NK-92 (cell line): ENCODE results near the gene TENT5A.
"Not testable (repeated sequence)": the region's sequence is repeated elsewhere in the genome, so short reads cannot be mapped to it uniquely, and the experiment has no call there.

Experiments
- DNase-seq: peaks from one replicate; lab custom pipeline; 2025; ENCODE audit not compliant: unreplicated experiment; lab: John Stamatoyannopoulos, UW

TENT5A gene

DNA sequence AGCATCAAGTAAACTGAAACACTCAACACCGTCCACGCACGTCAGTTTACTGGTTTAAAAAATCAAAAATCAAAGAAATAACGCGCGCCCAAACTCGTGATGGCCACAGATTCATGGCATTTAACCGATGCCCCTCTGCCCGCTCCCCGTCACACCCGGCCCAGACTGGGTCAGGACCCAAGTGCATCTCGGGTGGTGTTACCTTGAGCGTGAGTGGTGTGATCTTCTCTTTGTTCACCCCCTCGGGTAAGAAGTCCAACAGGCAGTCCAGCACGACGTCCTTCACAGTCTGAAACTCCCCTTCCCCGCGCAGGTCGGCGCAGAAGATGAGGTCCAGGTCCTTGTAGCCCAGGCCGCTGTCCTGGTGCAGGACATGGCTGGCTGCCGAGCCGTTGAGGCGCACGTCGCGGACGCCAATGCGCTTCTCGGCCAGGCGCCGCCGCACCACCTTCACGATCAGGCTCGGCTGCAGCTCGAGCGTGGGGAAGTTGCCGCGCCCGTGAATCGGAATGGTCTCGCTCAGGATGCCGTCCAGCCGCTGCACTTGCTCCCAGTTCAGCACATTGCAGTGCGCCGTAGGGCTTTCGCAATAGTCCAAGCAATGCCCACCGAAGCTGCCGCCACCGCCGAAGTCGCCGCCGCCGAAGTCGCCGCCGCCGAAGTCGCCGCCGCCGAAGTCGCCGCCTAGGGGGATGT is 945 bp downstream of the TENT5A start:
- DNase-seq = no peak

DNA sequence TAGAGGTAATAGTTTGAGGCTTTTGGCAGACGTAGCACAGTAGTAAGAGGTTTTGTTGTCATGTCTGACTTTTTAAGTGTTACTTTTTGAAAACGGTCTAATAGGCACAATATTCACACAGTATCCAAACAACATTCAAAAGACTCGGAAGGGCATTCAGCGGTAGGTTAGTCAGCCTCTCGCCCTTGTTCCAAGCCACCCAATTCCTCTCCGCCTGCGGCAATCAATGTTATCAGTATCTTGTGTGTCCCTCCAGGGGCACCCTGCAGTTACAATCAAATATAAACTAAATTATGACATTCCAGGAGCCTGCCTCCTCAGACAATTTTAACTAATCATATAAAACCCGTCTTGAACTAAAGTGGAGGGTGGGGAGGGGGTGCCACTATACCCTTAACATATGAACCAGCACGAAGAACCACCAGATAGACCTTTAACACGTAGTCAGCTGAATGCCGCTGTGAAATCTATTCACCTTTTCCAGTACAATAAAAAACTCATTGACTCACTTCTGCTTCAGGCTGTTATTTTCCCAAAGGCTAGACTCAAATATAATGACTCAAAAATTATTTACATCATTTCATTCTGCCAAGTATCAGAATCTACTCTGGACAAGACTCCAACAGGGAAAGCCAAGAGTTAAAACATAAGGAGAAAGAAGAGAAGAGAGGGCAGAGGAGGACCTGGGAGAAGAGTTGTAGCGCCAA is 1.6 kb downstream of the TENT5A start:
- DNase-seq = no peak

DNA sequence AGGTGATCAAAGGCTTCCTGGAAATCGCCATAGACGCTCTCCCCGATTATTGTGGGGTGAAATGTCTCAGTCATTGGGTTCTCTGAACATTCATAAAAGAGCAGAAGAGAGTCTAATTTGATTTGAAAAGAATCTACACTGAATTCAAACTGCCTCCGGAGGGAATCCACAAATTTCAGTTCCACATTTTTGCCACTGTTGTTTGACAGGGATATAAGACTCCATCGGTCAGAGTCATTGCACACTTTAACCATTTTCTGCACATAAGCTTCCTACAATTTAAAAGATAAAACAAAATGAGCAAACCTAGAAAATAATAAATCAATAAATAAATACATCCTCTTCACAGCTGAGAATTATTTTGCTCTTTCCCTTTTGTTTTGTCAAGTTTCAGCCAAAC is 2.3 kb downstream of the TENT5A start:
- DNase-seq = no peak

DNA sequence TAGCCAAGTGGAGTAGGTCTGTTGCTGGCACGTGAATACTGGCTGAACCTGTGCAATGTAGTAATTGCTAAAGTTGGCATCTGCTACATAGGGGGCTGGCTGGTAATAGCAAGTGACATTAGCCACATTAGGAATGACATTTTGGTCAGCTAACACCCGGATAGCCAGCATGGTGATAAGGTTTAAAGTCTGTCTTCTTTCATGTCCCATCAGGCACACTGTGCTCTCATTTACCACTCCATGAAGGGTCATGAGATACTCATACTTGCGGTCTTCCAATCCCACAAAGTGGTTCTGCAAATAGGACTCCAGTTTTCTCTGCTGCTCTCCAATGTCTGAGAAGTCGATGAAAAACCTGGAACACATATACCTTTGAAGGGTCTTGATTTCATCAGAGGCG is 2.8 kb downstream of the TENT5A start:
- no peak for DNase-seq

DNA sequence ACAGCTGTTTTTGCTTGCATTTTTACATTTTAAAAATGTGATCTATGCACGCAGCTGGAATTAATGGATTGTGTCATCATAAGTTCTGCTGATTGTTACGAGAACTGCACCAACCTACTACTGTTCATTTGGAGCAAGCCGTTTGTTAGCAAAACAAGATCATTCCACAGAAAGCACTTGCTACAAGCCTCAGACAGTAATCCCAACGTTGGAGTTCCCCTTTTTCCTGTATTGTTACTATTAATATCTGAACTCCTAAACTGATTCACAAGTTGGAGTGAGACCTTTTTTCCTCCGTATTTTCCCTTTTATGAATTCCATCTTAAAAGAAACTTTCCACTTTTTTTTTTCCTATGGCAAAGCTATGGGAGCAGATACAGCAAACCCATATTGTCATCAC is 3.5 kb downstream of the TENT5A start:
- DNase-seq = no peak

DNA sequence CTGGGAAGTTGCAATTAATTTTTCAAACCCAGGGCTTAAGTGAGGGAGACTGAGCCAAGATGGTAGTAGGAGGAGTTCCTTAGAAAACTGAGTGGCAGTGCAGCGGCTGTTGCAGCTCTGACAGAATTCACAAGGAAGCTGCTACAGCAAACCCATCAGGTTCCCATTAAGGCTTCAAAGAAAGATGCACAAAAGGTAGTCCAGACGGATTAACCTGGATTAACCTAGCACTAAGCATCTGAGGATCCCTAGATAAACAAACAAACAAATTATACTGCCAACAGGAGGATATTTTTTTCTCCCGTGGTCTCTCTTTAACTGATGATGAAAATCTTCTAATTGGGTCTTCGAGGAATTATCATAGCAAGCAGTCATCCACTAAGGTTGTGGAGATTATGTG is 5.2 kb downstream of the TENT5A start:
- DNase-seq = no peak

DNA sequence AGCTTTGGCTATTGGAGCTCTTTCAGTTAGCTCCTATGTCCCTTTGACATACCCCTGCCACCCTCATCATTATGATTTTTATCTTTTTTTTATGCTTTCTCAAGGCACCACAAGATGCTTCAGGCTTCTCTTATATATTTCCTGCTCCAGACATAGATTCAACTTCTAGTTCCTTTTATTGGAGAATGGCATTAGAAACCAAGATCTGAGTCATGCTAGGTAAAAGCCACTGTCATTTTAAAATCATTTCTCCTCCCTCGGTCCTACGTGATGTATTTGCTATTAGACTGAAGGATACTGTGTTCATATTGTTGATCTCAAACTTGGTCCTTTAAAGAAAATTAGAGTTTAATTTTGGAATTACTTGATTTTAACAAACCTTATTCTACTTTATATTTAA is 8.3 kb downstream of the TENT5A start:
- no peak for DNase-seq

DNA sequence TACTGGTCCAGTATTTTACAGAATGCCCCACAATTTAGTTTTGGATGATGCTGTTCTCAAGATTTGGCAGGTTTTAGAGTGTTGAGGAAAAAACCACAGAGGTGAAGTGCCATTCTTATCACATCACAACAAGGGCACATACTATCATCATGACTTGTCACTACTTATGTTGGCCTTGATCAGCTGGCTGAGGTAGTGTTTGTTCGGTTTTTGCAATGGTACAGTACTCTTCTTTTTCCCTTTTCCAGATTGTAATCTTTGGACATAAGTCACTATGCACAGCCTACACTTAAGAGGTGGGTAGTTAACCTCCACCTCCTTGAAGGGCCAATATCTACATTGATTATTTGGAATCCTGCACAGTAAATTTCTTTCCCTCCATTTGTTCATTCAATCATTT is 8.8 kb downstream of the TENT5A start:
- DNase-seq = no peak

DNA sequence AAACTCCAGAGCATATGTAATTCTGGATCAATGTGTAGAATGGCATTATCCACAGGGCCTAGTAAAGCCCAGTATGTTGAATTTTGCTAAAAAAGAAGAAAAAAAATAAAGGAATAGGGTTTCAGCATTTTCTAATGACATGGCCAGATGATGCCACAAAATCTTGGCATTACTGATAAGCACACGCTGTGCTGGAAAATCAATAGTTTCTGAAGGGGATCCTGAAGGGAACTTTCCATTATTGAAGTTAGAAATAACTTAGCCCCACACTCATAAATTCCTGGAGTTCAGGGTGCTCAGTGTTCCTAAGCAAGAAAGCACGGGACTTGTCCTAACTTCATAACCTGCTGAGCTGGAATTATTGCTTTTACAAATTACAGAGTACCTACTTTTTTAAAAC is 10.8 kb downstream of the TENT5A start:
- no peak for DNase-seq

DNA sequence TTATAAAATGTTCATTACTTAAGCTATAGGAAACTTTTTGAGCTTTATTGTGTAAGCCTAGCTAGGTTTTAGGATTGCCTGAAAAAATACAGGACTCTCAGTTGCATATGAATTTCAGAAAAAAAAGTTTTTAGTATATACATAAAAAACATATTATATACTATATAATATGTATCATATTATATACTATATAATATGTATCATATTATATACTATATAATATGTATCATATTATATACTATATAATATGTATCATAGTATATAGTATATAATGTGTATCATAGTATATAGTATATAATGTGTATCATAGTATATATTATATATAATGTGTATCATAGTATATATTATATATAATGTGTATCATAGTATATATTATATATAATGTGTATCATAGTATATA is 11.9 kb downstream of the TENT5A start:
- DNase-seq = not testable (repeated sequence)

DNA sequence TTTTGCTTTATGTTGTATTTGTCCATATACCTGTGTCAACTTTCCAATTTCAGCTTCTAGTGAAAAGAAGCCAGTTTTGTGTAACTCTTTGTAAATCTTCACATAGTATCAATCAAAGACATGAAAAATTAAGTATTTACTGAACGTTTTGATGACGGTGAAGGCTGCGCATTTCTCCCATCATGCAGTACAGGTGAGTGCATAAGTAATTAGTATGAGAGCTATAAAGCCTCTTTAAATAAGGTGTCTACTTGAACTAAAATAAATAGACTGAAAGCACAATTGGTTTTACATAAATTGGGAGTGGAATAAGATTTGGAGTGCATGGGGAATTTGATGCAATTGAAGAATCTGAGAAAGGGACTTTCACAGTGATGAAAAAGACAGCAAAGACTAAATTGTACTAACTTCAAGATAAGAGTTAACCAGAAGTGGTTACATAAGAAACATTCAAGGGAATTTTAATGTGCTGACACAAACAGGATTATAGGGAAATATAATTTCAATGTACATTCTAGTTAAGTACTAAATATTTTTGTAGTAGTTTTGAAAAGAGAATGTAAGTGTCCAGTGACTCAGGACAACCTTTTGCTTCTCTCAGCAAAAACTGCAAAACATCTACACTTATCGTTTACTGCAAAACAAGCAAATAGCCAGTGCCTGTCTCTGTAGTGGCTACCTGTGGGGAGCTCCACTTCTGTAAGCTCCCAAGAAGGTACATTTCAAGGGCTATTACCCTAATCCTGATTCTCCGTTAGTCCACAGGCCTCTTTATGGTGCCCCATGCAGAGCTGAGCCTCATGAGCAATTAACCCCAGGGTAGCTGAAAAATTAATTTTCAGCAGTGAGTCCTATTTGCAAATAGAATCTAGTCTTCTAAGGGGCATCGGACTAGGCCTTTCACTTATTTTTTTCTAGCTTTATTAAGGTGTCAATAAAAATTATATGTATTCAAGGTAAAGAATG is 13.0 kb downstream of the TENT5A start:
- no peak for DNase-seq

DNA sequence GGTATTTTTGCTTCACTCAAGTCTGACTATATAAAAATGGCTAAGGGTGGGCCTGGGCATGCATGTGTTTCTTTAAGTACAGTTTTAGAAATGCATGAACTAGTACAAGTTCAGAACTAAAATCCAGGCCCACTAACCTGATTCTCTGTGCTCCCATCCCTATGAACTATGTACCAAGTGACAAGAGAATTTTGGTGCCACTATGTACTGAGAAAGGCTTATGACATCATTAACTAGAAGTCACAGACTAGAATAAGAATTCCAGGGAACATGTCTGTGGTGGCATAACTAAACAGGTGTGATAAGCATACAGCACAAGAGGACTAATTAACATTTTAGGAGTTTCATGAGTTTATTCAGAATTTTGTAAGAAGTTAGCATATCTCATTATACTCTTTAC is 16.1 kb downstream of the TENT5A start:
- DNase-seq = no peak

DNA sequence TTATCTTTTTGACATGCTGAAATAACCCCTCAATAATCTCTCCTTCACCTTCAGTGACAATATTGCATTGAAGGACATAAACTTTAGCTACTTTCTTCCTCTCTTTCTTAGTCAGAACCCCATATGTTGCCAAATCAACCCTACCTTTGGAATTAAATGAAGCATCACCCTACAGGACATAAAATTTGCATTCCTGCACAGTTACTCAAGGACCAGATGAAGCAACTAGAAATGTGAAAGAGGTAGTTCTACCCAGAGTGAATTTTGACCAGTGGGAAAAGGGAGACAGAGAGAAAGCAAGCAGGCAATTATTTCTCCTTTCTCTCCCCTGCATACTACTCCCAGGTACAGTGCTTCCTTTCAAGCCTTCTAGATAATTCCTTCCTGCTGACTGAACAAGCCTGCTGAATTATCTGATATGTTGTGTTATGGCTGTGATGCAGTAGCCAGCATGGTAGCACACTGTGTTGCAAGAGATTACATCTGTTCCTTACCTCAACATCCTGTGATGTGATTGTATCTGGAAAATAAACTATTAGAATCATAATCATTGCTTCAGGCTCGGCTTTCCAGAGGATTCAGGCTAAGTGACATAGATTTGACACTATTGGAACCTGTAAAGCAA is 16.6 kb downstream of the TENT5A start:
- no peak for DNase-seq

DNA sequence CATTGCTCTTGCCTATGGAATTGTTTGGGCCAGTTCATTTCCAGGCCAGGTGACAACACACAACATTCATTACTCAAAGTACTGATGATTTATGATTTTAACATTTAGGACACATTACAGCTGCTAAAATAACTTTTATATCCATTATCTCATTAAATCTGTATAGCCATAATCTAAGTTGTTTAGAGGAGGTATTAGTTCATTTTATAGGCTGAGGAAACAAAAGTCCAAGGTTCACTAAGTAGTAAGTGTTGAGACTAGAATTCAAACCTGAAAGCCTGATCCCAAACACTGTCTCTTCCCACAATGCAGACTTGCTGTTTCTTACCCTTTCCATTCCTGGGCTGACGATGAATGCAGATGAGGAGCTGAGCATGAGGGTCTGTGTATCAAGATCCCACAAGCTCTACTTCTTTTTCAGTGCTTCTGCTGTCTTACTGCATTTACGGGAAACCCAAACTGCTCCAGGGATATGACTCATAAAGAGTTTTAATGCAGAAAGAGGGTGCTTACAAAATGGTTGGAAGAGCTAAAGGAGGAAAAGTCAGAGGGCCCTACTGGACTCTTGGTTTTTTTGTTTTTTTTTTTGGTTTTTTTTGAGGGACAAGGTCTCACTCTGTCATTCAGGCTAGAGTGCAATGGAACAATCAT is 17.9 kb downstream of the TENT5A start:
- DNase-seq = no peak

DNA sequence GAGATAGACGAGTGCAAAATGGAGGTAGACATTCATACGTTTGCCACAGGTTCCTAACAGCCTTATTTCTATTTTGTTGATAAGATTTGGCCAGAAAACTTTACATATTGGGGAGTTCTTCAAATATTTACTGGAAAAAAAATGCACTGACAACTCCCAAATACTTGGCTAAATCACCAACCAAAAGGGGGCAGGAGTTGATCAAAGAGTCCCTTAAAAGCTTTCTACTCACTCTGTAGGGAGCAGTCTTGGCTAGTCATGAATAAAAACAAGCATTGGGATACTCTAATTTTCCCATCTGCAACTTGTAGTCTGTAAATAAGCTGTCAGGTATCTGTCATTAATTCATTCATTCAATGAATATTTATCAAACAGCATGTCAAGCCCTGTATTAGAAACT is 18.4 kb downstream of the TENT5A start:
- no peak for DNase-seq

DNA sequence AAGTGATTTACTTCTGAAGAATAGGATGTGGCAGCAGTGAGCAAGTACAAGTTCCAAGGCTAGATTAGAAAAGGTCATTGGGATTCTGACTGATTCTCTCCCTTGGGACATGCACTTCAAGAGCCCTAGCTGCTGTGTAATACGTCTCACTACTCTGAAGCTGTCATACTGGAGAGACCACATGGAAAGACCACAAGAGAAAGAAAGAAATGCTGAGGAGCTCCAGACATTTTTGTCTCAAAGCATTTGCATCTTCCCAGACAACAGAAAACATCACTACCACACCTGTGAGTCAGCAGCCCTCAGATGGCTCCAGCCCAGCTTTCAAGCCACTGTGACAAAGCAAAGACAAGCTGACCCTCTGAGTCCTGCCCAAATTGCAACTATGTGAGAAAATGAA is 20.7 kb downstream of the TENT5A start:
- DNase-seq = no peak

DNA sequence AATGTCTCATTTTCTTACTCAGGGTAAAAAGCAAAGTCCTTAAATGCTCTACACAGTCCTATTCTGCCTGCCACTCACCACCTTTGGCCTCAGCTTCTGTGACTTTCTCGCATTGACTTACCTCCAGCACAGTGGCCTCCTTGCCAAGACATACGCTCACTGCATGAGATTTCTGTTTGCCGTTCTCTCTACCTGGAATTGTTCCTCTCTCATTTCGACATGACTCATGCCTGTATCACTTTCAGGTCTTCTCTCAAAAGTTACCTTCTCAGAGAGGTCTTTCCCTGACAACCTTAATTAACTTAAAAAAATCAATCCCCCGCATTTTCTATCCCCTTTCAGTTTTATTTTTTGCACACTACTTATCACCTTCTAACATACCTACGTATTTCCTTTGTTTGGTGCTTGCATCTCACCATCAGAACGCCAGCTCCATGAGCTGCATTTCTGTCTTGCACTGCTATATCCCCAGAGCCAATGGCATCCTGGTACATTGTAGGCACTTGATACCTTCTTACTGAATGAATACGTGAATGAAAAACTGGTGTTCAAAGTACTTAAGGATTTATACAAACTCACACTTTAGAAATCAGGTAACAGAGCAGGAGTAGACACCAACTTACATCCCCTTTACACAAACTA is 24.5 kb downstream of the TENT5A start:
- DNase-seq = no peak

DNA sequence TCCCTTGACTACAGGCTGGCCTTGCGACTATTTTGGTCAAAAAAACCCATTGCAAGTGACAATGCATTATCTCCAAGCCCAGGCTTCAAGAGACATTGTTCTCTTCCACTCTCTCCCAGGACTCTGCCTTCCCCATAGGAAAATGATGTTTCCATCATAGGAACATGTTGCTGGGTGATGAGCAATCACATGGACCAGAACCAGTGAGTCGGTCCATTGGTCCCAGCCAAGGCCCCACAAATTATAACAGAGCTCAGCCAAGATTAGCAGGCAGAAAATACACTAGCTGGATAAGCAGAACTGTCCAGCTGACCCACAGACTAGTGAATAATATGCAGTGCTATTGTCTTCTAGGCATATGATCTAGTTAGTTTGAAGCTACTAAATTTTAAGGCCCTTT is 27.4 kb downstream of the TENT5A start:
- DNase-seq = no peak

DNA sequence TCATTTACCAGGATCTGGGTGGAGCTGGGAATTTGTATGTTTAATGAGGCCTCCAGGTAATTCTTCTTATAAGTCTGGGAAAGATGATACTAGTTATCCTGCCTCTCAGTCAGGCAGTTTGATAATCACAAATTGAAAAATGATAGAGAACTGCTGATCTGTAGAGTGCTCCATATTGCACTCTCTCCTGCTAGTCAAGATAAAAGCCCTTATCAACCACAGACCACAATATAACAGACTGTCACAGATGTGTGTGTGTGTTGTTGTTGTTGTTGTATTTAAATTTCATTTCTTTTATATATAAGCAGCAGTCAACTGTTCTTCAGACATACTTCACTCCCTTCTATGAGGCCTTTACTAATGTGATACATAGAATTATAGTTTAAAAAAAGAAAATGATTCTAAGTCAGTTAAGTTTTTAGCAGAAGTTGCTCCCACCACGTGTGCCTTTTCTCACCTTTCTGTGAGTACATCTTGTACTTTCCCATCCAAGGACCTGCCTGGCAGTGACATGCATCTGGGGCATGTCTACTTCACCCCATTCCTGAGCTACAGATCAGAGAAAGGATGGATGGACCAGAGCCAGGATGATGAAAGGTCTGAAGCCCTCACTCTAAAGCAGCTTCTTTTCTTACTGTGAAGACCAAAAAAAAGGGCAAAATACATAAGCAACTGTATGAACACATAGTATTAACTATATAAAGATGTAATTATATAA is 29.8 kb downstream of the TENT5A start:
- DNase-seq = no peak

DNA sequence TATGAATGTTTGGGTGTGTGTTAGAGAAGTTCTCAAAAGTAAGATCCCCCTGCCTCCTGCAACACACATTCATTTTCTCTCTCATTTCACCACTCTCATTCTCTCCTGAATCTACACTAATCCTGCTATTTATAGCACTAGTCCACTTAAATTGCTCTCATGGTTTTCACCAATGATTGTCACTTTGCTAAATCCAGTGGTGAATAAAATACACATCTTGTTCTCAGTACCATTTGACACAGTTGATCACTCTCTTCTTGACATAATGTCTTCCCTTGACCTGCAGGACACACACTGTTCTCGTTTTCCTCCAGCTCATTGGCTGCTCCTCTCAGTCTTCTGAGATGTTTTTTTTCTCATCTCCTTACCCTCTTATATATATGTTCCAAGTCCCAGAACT is 32.1 kb downstream of the TENT5A start:
- DNase-seq = no peak
